HG03432 (cell line): ENCODE results near the gene DHRS9.
"Not testable (repeated sequence)": the region's sequence is repeated elsewhere in the genome, so short reads cannot be mapped to it uniquely, and the experiment has no call there.

Experiments used
- ATAC-seq: cut with Tn5 transposase; IDR thresholded peaks from one replicate; pipeline ENCODE4 v1.9.1; 2021; ENCODE audit warnings: mild to moderate bottlenecking, moderate library complexity; ENCODE audit not compliant: unreplicated experiment

The DHRS9 gene

DNA sequence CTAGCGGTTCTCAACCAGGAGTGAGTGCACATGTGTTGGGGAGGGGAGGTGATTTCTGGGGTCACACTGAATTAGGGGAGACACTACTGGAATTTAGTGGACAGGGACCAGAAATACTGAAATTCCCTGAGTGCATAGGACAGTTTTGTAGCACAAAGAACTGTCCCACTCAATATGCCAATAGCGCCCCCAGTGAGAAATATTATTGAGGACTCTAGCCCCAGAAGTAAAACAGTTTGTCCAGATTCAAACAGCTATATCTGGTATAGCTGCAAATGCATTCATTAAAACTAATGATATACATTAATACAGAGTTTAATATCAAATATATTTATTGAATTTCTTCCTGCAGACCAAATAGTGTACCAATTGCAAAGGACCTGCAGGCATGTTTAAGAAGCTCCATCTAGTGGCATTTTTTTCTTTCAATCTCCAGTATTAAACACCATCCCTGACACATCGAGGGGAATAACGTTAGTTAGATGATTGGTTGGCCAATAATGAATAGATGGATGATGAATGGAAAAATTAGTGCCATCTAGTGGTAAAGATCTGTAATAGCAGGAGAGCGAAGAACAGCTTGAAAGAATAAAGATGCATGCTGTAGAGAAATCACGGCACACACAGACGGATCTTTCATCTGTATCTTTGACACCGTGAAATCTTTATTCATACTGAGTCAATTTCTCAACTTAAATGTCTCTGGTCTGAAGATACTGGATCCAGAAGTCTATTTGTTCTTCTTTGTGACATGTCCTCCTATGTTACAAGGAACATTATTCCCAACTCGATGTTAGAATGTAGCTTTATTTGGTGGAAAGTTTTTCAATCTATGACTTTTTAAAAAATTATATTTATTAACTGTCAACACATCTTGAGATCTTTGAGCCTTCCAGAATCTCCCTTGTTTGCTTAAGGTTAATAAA lies 62.5 kb downstream of the DHRS9 start:
- ATAC-seq: peak; percentile 86

DNA sequence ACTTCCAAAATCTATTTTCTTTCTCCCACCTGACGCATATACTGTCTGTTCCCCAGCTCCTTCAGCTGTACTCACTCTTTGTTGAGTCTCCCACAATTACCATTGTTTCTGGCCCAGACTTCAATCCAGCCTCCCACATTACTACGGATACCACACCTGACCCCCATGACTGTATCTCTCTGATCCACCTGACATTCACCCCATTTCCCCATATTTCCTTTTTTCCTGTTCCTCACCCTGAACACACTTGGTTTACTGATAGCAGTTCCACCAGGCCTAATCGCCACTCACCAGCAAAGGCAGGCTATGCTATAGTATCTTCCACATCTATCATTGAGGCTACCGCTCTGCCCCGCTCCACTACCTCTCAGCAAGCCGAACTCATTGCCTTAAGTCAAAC lies 64.9 kb downstream of the DHRS9 start:
- not testable (repeated sequence) for ATAC-seq

DNA sequence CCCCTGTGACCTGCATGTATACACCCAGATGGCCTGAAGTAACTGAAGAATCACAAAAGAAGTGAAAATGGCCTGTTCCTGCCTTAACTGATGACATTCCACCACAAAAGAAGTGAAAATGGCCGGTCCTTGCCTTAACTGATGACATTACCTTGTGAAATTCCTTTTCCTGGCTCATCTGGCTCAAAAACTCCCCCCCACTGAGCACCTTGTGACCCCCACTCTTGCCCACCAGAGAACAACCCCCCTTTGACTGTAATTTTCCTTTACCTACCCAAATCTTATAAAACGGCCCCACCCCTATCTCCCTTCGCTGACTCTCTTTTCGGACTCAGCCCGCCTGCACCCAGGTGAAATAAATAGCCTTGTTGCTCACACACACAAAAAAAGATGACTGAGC lies 67.1 kb downstream of the DHRS9 start:
- ATAC-seq: not testable (repeated sequence)

DNA sequence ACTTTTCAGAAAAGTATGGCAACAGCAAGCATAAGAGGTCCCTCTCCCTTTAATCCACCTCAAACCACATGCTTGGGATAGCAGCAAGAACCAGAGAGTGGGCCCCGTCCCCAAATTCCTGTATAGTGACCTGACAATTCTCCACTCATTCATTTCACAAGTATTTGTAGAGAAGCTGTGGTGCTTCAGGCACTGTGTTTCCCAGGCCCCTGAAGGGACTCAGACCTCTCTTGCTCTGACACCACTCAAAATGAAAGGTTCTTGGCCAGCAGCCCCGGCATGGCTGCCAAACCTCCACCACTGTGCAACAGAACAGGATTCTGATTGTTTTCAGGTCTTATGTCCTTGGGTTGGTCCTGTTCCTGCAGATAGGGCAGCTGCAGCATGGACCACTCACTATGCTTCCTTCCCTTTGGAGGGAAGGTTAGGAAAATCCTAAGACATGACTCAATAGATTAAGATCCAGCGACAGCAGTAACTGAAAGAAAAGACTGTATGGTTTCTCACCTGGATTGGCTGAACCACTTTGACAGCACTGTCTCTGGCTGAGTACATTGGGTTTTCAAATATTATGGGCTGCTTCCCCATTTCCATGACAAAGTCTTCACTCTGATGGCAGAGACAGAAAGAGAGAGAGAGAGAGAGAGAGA lies 67.6 kb downstream of the DHRS9 start:
- no peak for ATAC-seq

DNA sequence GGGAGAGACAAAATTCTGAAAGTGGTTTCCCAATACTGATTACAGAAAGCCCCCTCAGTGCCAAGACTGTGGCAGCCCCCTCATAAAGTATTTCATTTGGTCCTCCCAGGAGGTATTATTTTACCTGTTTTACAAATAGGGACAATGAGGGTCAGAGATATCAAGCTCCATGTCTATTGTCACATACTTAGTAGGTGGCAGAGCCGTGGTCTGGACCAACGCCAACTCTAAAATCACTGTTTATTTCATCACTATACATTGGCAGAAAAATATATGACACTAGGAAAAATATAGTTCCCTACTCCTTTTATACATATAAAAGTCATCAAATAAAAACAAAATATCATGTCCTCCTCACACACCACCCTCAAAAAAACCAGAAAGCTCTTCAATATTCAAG lies 68.6 kb downstream of the DHRS9 start:
- no peak for ATAC-seq

DNA sequence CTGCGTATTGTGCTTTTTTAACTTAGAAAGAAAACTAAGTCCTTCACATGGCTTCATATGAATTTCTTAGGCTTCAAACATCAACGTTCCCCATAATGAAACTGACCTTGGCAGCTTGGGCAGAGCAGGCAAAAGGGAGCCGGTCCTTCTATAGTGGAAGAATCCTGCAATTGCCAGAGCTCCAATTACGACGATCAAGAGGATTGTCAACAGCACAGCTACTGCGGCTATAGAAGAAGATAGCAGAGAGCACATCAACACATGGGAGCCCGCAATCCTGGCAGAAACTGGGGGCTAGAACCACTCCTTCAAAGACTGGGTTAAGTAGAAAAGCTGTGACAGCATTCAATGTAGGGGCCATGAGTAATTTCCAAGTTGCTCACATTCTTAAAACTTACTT lies 69.8 kb downstream of the DHRS9 start:
- no peak for ATAC-seq

DNA sequence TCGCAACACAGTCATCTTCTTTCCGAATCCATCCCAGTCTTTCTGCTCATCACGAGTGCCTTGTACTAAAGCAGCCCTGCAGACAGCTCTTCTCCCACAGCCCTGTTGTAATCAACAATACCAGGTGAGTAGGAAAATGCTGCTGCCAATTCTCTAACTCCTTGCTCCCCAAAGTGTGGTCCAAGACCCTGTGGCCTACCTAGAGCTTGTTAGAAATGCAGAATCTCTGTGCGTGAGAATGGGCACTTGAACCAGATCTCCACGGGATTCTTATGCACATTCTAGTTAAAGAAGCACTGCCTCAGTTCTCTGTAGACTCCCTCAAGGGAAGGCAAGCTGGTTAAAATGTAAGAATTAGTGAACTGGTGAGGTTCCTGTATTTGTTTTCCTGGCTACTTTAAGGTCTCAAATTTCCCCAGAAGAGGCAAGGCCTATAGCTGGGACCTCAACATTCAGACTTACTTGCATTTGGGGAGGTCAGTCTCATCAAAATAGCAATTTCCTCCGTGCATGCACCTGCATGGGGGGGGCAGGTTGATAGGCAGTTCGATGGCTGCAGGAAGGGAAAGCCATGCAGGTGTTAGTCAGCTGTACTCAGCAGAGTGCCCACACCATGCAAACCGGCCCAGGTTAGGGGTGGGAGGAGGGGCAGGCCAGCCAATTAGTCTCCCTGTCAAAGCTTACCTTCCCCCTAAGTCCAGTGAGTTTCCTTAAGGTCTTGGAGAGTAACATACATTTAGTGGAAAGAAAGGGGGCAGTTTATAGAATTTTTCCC lies 70.8 kb downstream of the DHRS9 start:
- ATAC-seq: no peak

DNA sequence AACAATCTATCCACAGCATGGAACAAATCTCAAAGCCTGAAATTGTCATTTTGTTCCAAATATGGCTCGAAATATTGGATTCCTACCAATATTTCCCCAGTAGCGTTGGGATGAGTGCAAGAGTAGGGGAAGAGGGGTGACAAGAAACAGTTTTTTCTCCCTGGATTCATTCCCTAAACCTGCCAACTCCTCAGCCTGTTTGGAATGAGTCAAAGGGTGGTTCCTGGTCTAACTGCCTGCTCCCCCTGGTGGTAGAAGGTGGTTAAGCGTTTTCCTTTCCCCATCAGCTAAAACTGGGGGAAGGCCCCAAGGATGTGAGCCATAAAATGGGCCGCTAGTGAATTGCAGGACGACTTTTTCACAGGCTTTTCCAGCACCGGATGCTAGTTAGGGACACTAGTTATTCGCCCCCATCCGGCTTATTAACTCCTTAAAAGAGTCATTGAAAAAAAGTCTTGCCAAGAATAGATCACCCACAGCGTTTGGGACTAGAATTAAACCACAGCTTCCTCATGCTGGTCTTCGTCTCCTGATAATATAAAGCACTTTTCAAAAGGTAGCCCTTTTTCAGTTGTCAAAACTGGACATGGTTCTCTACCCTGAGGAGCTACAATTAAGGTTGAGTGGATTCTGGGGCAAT lies 72.5 kb downstream of the DHRS9 start:
- ATAC-seq: peak; percentile 64

DNA sequence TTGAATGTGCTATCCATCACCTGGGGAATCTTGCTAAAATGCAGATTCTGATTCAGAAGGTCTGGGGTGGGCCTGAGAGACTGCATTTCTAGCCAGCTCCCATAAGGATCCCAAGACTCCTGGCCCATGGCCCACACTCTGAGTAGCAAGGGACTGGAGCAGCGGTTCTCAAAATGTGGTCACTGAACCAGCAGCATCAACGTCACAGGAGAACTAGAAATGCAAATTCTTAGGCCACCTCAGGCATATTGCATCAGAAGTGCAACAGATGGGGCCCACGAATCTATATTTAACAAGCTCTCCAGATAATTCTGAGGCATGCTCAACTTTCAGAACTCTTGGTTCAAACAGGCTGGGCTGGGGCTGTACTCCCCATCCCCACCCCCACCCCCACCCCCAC lies 74.6 kb downstream of the DHRS9 start:
- ATAC-seq: no peak
